Measurements from ENCODE around the gene ABLIM3. TPM values are rescaled to one million over a fixed set of nuclear protein-coding genes. Genes with fewer than 3 reads are reported as not detected.
A peak's percentile ranks its signal among the peaks of the same experiment; 100 is the strongest.

The ABLIM3 gene
- total and polyA plus RNA-seq, 2 of the 13 experiments (the other 11 are each of a cell fraction or from before 2014, with no cell fraction given), result 0.53 to 6.3 TPM

DNA sequence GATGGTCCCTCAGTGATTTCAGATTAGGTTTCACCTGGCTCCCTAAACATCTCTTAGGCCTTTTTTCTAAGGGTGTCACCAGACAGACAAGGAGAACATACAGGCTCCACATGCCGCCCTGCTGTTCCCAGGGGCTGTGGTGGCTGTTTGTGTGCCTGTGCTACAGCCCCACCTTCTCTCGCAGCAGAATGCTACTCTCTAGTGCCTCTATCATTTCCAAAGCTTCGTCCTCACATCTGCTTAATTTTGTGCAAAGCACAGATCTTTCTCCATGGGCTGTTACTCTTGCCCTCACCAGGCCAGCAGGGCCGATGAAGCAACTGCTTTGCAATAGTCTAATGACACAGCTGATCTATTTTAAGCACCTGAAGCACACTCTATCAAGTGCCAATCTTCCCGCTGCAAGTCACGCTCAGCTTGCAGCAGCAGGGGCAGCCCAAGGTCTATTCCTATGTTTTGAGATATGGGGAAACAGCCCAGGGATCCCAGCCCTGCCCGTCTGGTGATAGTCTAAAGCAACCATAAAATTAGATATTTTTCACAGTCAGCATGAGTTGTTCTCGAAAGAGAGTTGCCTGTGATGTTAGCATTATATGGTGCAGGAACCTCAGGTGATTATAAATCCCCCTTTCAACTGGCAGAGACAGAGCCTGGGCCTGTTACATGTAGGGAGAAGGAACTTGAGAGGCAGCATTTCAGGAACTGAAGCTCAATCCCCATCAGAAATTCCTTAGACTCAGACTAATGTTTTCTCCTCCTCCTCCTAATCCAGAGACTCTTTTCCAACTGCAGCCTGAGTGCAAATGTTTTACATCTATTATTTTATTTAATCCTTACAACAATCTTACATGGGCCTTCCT lies 12.7 kb downstream of the ABLIM3 start (continued):
- TF ChIP-seq, protein P1, sequence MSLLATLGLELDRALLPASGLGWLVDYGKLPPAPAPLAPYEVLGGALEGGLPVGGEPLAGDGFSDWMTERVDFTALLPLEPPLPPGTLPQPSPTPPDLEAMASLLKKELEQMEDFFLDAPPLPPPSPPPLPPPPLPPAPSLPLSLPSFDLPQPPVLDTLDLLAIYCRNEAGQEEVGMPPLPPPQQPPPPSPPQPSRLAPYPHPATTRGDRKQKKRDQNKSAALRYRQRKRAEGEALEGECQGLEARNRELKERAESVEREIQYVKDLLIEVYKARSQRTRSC (CRISPR knock-in tag; IDR thresholded peaks at IDR 0.05; ENCODE audit: low read depth), result no peak
- TF ChIP-seq GATAD2A (CRISPR knock-in tag; IDR thresholded peaks at IDR 0.05) (peak; percentile 21; the same call in 1 of the 2 replicates), ZNF775 (CRISPR knock-in tag; IDR thresholded peaks at IDR 0.05; ENCODE audit: borderline replicate concordance) (no peak), ZBTB14 (CRISPR knock-in tag; IDR thresholded peaks at IDR 0.05) (no peak), CEBPB (IDR thresholded peaks at IDR 0.05; ENCODE audit: borderline replicate concordance, low read depth, low read length) (peak; percentile 88), NFE2L2 (IDR thresholded peaks at IDR 0.05; ENCODE audit: low read length) (peak; percentile 35; the same call in 1 of the 2 replicates), TIGD3 (CRISPR knock-in tag; IDR thresholded peaks at IDR 0.05; ENCODE audit: borderline replicate concordance) (no peak)
- TF ChIP-seq, protein P2, sequence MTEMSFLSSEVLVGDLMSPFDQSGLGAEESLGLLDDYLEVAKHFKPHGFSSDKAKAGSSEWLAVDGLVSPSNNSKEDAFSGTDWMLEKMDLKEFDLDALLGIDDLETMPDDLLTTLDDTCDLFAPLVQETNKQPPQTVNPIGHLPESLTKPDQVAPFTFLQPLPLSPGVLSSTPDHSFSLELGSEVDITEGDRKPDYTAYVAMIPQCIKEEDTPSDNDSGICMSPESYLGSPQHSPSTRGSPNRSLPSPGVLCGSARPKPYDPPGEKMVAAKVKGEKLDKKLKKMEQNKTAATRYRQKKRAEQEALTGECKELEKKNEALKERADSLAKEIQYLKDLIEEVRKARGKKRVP (CRISPR knock-in tag; IDR thresholded peaks at IDR 0.05), result peak in 1 of 2 experiments; percentile 89; a peak in 2 of 4 replicates
